HG02610 (cell line): ENCODE measurements around the gene FAM186B.

ENCODE experiments used
- ATAC-seq: cut with Tn5 transposase; IDR thresholded peaks from one replicate; pipeline ENCODE4 v1.9.1; 2021; ENCODE audit warnings: mild to moderate bottlenecking, moderate library complexity; ENCODE audit not compliant: unreplicated experiment

FAM186B gene

DNA sequence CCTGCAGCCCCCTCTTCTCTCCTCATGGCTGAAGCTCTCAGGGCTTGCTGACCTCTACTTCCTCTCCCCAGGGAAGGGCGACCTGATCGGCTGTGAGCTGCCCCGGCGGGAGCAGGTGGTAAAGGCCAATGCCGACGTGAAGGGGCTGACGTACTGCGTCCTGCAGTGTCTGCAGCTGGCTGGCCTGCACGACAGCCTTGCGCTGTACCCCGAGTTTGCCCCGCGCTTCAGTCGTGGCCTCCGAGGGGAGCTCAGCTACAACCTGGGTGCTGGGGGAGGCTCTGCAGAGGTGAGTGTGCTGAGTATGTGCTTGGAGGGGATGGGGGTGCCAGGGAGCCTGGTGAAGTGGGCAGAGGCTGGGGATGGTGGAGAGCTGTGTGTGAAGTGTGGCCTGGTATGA lies 51.2 kb downstream of the FAM186B start:
- ATAC-seq = no peak

- no peak for ATAC-seq
Measured at GRCh38 chr12:49553512-49554088, 51.8 kb downstream of the FAM186B start.

DNA sequence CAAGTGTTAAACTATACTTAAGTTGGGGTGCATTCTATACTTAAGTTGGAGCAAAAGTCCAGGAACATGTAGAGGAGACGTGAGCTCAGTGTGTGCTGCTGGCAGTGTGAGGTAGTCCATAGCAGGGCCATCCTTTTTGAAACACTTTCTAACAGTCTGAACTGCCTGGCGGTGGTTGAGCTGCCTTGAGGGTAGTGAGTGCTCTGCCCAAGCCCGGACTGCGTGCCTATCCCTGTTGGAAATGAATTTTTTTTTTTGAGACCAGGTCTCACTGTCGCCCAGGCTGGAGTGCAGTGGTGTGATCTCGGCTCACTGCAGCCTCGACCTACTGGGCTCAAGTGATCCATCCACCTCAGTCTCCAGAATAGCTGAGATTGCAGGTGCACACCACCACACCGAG lies 52.5 kb downstream of the FAM186B start:
- no peak for ATAC-seq

DNA sequence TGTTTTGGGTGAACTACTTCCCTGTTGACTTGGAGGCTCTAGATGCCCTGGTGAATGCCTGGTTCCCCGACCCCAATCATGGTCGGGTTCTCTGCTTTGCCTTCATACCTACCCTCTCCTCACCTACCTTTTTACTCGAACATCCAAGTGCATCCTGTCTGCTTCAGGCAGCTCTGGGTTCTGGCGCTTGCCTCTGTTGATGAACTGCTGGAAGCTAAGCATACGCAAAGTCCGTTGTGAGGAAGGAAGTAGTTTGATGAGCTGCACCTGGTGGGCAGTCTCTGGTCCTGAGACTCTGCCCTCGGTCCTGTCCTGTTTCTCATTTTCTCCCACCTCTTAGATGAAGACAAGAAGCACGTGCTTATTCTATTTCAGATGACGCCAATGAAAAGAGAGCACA lies 53.0 kb downstream of the FAM186B start:
- no peak for ATAC-seq

DNA sequence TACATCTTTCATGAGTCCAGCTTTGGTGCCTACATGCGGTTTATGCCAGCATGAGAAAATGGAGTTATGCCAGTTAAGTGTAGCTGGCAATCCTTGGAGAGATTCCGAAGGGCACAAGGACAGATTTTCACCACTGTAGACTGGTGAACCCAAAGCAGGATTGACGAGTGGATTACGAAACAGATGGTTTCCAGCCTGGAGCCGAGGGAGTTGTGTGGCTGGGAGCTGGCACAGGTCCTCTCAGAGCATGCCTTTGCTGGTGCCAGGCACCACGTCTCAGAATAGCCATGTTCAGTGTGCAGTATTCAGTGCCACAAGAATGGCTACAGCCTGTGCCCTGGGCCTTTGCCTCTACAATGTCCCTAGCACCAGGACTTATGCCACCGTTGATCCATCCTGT lies 53.4 kb downstream of the FAM186B start:
- no peak for ATAC-seq

- ATAC-seq = no peak
Measured at GRCh38 chr12:49550693-49551252, 54.7 kb downstream of the FAM186B start.

GRCh38 chr12:49549735-49550692 lies 55.4 kb downstream of the FAM186B start:
- no peak for ATAC-seq

DNA sequence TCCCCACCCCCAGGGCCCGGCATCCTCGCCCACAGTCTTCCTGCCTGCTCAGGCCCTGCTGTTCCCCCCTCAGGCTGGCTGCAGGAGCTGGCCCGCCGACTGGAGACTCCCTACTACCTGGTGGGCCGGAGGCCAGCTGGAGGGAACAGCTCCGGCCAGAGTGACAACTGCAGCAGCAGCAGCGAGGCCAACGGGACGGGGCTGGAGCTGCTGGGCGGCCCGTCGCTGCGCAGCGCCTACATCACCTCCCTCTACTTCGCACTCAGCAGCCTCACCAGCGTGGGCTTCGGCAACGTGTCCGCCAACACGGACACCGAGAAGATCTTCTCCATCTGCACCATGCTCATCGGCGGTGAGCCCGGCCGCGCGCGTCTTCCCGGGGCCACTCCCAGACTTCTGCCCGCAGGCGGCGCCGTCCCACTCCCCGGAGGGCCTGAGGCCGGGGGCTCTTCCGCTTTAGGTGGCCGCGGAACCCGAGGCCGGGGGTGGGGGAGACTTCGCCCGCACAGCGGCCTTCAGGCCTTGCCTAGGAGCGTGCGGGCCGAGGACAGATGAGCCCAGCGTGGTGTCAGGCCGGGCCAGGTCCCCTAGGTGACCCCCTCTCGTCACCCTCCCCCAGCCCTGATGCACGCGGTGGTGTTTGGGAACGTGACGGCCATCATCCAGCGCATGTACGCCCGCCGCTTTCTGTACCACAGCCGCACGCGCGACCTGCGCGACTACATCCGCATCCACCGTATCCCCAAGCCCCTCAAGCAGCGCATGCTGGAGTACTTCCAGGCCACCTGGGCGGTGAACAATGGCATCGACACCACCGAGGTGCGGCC lies 56.4 kb downstream of the FAM186B start:
- no peak for ATAC-seq

DNA sequence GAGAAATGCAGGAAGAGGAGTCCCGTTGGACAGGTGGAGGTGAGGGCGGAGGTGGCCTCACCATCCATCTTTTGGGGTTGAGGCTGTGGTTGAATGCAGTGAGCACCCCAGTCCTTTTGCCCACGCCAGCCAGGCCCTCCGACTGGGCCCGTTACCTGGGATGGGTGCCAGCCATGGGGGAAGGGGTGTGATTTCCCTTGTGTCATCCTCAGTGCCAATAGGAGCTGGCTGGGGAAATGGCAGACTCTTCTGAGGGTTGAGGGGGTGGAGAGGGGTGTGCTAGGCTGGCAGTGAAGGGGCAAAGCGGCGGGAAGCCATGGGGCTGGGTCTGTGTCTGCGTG lies 57.0 kb downstream of the FAM186B start:
- ATAC-seq = no peak

- no peak for ATAC-seq
Measured at GRCh38 chr12:49547090-49547690, 58.2 kb downstream of the FAM186B start.

GRCh38 chr12:49546481-49546880 lies 59.0 kb downstream of the FAM186B start:
- no peak for ATAC-seq

DNA sequence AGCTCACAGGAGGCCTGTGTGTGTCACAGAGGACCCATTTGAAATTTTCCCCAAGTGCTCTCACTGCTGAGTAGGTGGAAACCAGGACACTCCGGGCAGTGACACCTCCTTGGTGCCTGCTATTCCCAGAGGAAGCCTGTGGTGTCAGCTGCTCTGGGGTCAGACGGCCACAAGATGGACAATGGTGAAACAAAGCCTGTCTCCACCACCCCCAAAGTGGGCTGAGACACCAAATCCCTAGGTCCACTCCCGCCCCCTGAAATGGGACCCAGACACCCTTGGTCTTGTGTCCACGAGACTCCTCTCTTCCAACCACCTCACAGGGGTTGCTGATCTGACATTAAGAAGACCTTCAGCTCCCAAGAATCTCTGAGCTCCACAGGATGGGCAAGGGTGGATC lies 59.6 kb downstream of the FAM186B start:
- no peak for ATAC-seq

DNA sequence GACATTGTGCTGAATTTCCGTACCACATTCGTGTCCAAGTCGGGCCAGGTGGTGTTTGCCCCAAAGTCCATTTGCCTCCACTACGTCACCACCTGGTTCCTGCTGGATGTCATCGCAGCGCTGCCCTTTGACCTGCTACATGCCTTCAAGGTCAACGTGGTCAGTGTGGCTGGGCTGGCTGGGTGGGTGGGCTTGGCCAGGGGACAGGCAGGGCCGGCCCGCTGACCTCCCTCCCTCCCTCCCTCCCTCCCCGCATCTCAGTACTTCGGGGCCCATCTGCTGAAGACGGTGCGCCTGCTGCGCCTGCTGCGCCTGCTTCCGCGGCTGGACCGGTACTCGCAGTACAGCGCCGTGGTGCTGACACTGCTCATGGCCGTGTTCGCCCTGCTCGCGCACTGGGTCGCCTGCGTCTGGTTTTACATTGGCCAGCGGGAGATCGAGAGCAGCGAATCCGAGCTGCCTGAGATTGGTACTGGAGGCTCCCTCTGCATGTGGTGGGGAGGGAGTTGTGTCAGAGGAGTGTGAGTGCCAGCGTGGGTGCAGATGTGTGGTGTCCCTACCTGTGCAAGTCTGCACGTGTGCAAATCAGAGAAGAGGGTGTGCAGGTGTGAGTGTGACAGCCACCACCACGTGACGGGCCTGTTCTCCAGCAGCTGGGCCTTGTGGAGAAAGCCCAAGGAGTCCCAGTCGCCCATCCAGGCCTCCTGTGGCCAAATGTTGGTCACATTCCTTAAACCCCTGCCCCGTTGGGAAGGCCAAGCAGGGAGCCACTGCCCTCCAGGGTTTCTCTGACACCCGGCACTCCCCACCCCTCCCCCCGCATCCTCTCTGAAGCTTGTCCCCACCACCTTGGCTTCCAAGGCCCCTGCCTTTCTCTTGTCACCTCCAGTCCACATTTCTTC lies 61.3 kb downstream of the FAM186B start:
- ATAC-seq = no peak

GRCh38 chr12:49543221-49543913 lies 62.1 kb downstream of the FAM186B start:
- ATAC-seq = no peak

DNA sequence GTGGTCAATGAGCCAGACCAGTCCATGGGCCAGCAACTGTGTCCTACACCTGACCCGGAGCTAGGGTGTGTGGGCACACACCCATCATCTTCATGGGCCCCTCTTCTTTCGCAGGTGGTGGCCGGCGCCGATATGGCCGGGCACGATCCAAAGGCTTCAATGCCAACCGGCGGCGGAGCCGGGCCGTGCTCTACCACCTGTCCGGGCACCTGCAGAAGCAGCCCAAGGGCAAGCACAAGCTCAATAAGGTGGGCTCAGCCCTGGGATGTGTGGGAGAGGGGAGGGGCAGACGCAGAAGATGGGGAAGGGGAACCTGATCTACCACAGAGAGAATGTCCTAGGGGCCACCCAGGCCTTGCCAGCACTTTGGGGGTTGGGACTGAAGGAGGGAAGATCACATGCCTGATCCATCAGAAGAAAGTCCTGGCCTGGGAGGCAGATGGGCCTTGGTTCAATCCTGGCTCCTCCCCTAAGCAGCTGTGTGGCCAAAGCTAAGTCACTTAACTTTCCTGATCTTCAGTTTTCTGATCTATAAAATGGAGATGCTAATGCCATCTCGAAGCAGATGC lies 62.8 kb downstream of the FAM186B start:
- ATAC-seq = no peak

DNA sequence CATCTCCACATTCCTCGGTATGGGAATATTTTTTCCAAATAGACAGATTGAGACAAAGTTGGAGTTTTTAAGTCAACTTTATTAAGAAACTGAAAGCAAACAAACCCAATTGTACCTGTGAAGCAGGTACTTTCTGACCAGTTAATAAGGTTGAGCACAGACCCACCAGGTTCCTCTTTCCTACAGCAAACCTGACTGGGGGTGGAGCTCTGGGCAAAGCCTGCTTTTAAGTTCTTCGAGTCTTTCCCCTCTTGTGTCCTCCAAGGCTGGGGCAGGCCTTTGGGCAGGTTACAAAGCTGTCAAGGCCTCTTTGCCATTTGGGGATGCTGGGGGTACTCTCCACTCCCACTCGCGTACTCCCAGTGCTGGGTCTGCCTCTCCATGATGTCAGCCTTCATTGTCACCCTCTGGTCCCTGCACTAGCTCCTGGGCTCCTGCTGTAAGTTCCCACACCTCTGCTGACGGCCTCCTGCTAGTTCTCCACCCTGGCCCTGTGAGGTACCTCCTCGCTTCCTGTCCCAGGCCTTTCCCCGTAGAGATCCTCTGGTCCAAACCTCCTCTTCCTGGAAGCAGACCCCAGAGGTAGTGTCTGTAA lies 63.4 kb downstream of the FAM186B start:
- no peak for ATAC-seq

GRCh38 chr12:49541140-49541861 lies 64.1 kb downstream of the FAM186B start:
- ATAC-seq = no peak
